ENCODE results near the gene AGAP2.
"Not testable (repeated sequence)": the region's sequence is repeated elsewhere in the genome, so short reads cannot be mapped to it uniquely, and the experiment has no call there.

Gene AGAP2

GRCh38 chr12:57775563-57776246 is 37.2 kb upstream of the AGAP2 start:
- Histone ChIP-seq H3K4me3 (replicated peaks; ENCODE audit: insufficient read depth, low read length) (no peak overlapping the region), H3K27ac (replicated peaks) (no peak overlapping the region), H3K27me3 (ENCODE audit: insufficient read depth, poor library complexity, severe bottlenecking) (no peaks in the 10 kb centered on the region)
- TF ChIP-seq SPI1 (IDR thresholded peaks at IDR 0.05; ENCODE audit: borderline replicate concordance, low read depth) (peak; percentile 42; the same call in 1 of the 2 replicates), CTCF (IDR thresholded peaks at IDR 0.05; ENCODE audit: insufficient read depth, low read length) (no peak)
- peak; percentile 47 to 78 for DNase-seq (ENCODE audit: low read depth in 1 of 2, low spot score in 1 of 2)

DNA sequence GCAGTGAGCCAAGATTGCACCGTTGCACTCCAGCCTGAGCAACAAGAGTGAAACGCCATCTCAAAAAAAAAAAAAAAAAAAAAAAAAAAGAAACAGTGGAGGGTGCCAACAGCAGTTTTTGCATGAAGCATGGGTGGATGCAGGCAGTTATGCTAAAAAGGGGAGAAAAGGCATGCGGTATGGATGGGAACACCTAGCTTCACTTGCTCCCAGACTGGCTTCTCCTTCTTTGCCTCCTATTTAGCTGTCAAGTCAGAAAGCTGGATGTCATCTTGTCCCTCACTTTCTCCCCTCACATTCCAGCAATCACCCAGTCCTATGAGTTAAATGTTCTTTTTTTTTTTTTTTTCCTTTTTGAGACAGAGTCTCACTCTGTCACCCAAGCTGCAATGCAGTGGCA is 36.5 kb upstream of the AGAP2 start:
- H3K27ac ChIP-seq (replicated peaks): no peak overlapping the region
- H3K4me3 ChIP-seq (replicated peaks; ENCODE audit: insufficient read depth, low read length): no peak overlapping the region
- no peak for TF ChIP-seq CTCF (IDR thresholded peaks at IDR 0.05; ENCODE audit: insufficient read depth, low read length)
- no peak for DNase-seq (ENCODE audit: low read depth in 1 of 2, low spot score in 1 of 2)
- no peaks in the 10 kb centered on the region for H3K27me3 ChIP-seq (ENCODE audit: insufficient read depth, poor library complexity, severe bottlenecking)

DNA sequence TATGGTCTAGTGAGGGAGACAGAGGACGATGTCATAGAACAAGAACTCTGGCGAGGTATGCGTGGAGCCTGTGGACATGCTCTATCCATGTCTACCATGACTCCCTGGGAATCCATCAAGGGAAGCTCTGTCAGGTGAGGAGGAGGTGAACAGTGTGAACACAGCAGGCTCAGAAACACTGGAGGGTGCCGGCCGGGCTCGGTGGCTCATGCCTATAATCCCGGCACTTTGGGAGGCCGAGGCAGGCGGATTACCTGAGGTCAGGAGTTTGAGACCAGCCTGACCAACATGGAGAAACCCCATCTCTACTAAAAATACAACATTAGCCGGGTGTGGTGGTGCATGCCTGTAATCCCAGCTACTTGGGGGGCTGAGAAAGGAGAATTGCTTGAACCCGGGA is 36.1 kb upstream of the AGAP2 start:
- not testable (repeated sequence) for H3K27me3 ChIP-seq (ENCODE audit: insufficient read depth, poor library complexity, severe bottlenecking); H3K27ac ChIP-seq (replicated peaks); H3K4me3 ChIP-seq (replicated peaks; ENCODE audit: insufficient read depth, low read length); DNase-seq (ENCODE audit: low read depth in 1 of 2, low spot score in 1 of 2)

- DNase-seq (ENCODE audit: low read depth in 1 of 2, low spot score in 1 of 2): peak in 1 of 2 experiments; percentile 49
- H3K27ac ChIP-seq (replicated peaks): peak within 1 kb of the TSS; percentile 96
- TF ChIP-seq REST (IDR thresholded peaks at IDR 0.05; ENCODE audit: insufficient replicate concordance, low read depth) (no peak), CTCF (IDR thresholded peaks at IDR 0.05; ENCODE audit: insufficient read depth, low read length) (no peak), GABPA (IDR thresholded peaks at IDR 0.05; ENCODE audit: low read depth) (no peak), SPI1 (IDR thresholded peaks at IDR 0.05; ENCODE audit: borderline replicate concordance, low read depth) (no peak), POLR2AphosphoS5 (IDR thresholded peaks at IDR 0.05; ENCODE audit: low read depth) (no peak; the same call in 1 of the 2 replicates)
- H3K4me3 ChIP-seq (replicated peaks; ENCODE audit: insufficient read depth, low read length): peak within 1 kb of the TSS; percentile 79
- no peaks in the 10 kb centered on the region for H3K27me3 ChIP-seq (ENCODE audit: insufficient read depth, poor library complexity, severe bottlenecking)
Observed at GRCh38 chr12:57772429-57773322, 34.1 kb upstream of the AGAP2 start, which contains the start of gene EEF1AKMT3. TSS of gene EEF1AKMT3 (plus strand) at chr12:57772614. CDS start at chr12:57772725, 111 bp downstream.

Measured in HL-60 (cell line).